Measurements from ENCODE around the gene TMIGD2.

DNA sequence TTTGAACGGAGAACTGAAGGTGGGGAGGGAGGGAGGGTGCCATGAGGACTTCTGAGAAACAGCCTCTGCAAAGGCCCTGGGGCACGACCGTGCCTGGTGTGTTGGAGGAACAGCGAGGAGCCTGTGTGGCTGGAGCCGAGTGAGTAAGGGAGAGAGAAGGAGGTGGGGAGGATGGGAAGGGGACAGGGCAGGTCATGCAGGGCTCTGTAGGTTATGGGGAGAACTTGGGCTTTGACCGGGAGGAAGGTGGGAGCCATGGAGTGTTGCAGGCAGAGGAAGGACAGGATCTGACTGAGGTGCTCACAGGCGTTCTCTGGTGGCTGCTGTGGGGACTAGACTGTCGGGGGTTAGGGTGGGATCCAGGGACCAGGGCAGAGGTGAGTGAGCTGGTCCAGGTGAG lies 47.9 kb upstream of the TMIGD2 start:
- TF ChIP-seq EZH2 (IDR thresholded peaks at IDR 0.05; ENCODE audit: borderline replicate concordance, low read depth, low read length, poor library complexity, severe bottlenecking): no peak
- no peak for TF ChIP-seq CTCF (conservative IDR thresholded peaks at IDR 0.05; ENCODE audit: low read depth, low read length)
